Epithelial cell of proximal tubule (primary cell): Measurements from ENCODE around the gene HIVEP3. TPM values are rescaled to one million over a fixed set of nuclear protein-coding genes. Genes with fewer than 3 reads are reported as not detected.

Source experiments
- DNase-seq: peaks from one replicate; pipeline ENCODE4 v3.0.0-alpha.2; 2011; ENCODE audit warnings: low read depth
- H3K4me3 ChIP-seq: 2 replicates; pipeline ENCODE4 v1.5.1; 2011; ENCODE audit warnings: low read depth, mild to moderate bottlenecking, low read length
- CTCF ChIP-seq: conservative IDR thresholded peaks from 2 replicates; pipeline ENCODE4 v1.5.1; 2012; ENCODE audit warnings: low read depth, mild to moderate bottlenecking, low read length
- total RNA-seq: library from RNA; depleted of rRNA; stranded (reverse); fragments of >200 nt; gene quantifications from 2 replicates; pipeline ENCODE4 v1.2.3, GENCODE V29; 2015

HIVEP3 gene
- total RNA-seq, 1 donor from 2014 or later, result 3.9 TPM

- no peak for TF ChIP-seq CTCF
- H3K4me3 ChIP-seq, result no peak overlapping the region
- DNase-seq, result no peak
Observed at GRCh38 chr1:41805771-41806471, 112.8 kb downstream of the HIVEP3 start.

GRCh38 chr1:41804176-41804575 lies 114.5 kb downstream of the HIVEP3 start:
- no peak overlapping the region for H3K4me3 ChIP-seq
- no peak for TF ChIP-seq CTCF
- no peak for DNase-seq

- no peak overlapping the region for H3K4me3 ChIP-seq
- TF ChIP-seq CTCF, result no peak
- no peak for DNase-seq
Observed at GRCh38 chr1:41803656-41804055, 115.1 kb downstream of the HIVEP3 start.

GRCh38 chr1:41802532-41803501 lies 115.9 kb downstream of the HIVEP3 start:
- no peak overlapping the region for H3K4me3 ChIP-seq
- no peak for DNase-seq
- TF ChIP-seq CTCF, result no peak

- DNase-seq, result no peak
- no peak overlapping the region for H3K4me3 ChIP-seq
- no peak for TF ChIP-seq CTCF
Observed at GRCh38 chr1:41800311-41800829, 118.4 kb downstream of the HIVEP3 start.

- H3K4me3 ChIP-seq, result no peak overlapping the region
- DNase-seq, result no peak
Observed at GRCh38 chr1:41799723-41800122, 119.0 kb downstream of the HIVEP3 start.

More at GRCh38 chr1:41799723-41800122, 119.0 kb downstream of the HIVEP3 start:
- TF ChIP-seq CTCF, result no peak
